B cell (primary cell): ENCODE data around the gene THADA. TPM values are rescaled to one million over a fixed set of nuclear protein-coding genes. Genes with fewer than 3 reads are reported as not detected.

Source experiments
- ATAC-seq: fragments of 200-7000 bp; cut with Tn5 transposase; one replicate; pipeline ENCODE4 v1.10.0; 2021; ENCODE audit warnings: low read depth, mild to moderate bottlenecking, moderate number of reproducible peaks, moderate library complexity
- CTCF ChIA-PET: fragments of 350-600 bp; sonication (Branson Sonifier 250); formaldehyde crosslinking; loops from one replicate; lab custom pipeline; 2021; ENCODE audit warnings: antibody characterized with exemption, inconsistent platforms; lab: Charles Lee
- POLR2A ChIA-PET: fragments of 350-600 bp; sonication (Branson Sonifier 250); formaldehyde crosslinking; loops from one replicate; lab custom pipeline; 2021; ENCODE audit warnings: antibody characterized with exemption; lab: Charles Lee
- DNase-seq: peaks from one replicate; pipeline ENCODE4 v3.0.0; 2013
- H2AFZ ChIP-seq: 2 replicates; pipeline ENCODE4 v1.6.1; 2012; ENCODE audit warnings: mild to moderate bottlenecking, low read depth, low read length; ENCODE audit not compliant: insufficient read depth, poor library complexity, severe bottlenecking
- H3K27ac ChIP-seq, 2 donors: 1 replicate in 1 of 2; 2 replicates in 1 of 2; pipeline ENCODE4 v1.5.1; 2012 to 2013; ENCODE audit warnings: low read length in 2 of 2, mild to moderate bottlenecking in 2 of 2, moderate library complexity in 1 of 2
- H3K27me3 ChIP-seq, 4 experiments: fragments of 200-600 bp in 1 of 4; sonication (generic) in 1 of 4; replicated peaks in 1 of 4; 1 replicate in 2 of 4; 2 replicates in 2 of 4; pipeline versions ENCODE4 v1.6.1 to v1.7.0; 2013 to 2016; ENCODE audit warnings: low read length in 3 of 4, mild to moderate bottlenecking in 2 of 4, mixed read lengths in 1 of 4, moderate library complexity in 1 of 4; ENCODE audit not compliant: insufficient read depth in 4 of 4, control insufficient read depth in 3 of 4; ENCODE audit errors: control extremely low read depth in 1 of 4
- H3K36me3 ChIP-seq, 2 experiments: replicated peaks in 1 of 2; 1 replicate in 1 of 2; 2 replicates in 1 of 2; pipeline versions ENCODE4 v1.6.1 to v1.7.1; 2013; ENCODE audit warnings: low read length in 1 of 2; ENCODE audit not compliant: insufficient read depth in 2 of 2, control insufficient read depth in 1 of 2; ENCODE audit errors: control extremely low read depth in 1 of 2, extremely low read depth in 1 of 2
- H3K4me1 ChIP-seq, 2 donors: fragments of 200-600 bp in 1 of 2; sonication (generic) in 1 of 2; 1 replicate in 1 of 2; 2 replicates in 1 of 2; pipeline versions ENCODE4 v1.5.1 to v1.6.1; 2013 to 2017; ENCODE audit warnings: low read length in 2 of 2; ENCODE audit not compliant: control insufficient read depth in 2 of 2, insufficient read depth in 2 of 2
- H3K4me2 ChIP-seq: replicated peaks from 2 replicates; pipeline ENCODE3; 2012; ENCODE audit warnings: mild to moderate bottlenecking, low read depth, low read length; ENCODE audit not compliant: poor library complexity, severe bottlenecking
- H3K4me3 ChIP-seq, 5 experiments: fragments of 200-600 bp in 1 of 5; sonication (generic) in 1 of 5; 1 replicate in 3 of 5; 2 replicates in 2 of 5; pipeline versions ENCODE4 v1.5.1 to v1.7.0; 2011 to 2016; ENCODE audit warnings: low read length in 4 of 5, mild to moderate bottlenecking in 4 of 5, low read depth in 2 of 5, control low read depth in 1 of 5, moderate library complexity in 1 of 5; ENCODE audit not compliant: insufficient read depth in 1 of 5; ENCODE audit errors: control extremely low read depth in 1 of 5, extremely low read depth in 1 of 5
- H3K79me2 ChIP-seq: fragments of 200-600 bp; sonication (generic); one replicate; pipeline ENCODE4 v1.6.0; 2016; ENCODE audit warnings: low read length; ENCODE audit not compliant: control insufficient read depth, insufficient read depth
- H3K9ac ChIP-seq: fragments of 200-600 bp; sonication (generic); 2 replicates; pipeline ENCODE4 v1.6.1; 2017; ENCODE audit warnings: mild to moderate bottlenecking, low read length, moderate library complexity
- H3K9me3 ChIP-seq, 3 donors: one replicate each; pipeline versions ENCODE4 v1.6.1 to v1.7.1; 2013; ENCODE audit warnings: low read length in 2 of 3; ENCODE audit not compliant: control insufficient read depth in 2 of 3, insufficient read depth in 1 of 3; ENCODE audit errors: control extremely low read depth in 1 of 3
- H4K20me1 ChIP-seq: 2 replicates; pipeline ENCODE4 v1.6.0; 2012; ENCODE audit warnings: mild to moderate bottlenecking, low read length; ENCODE audit not compliant: insufficient read depth, control insufficient read depth, poor library complexity, severe bottlenecking
- H3K27ac Mint-ChIP-seq: one replicate; pipeline ENCODE4 v1.8.0; 2021; ENCODE audit warnings: mixed read lengths
- H3K27me3 Mint-ChIP-seq: one replicate; pipeline ENCODE4 v1.8.0; 2021; ENCODE audit warnings: mixed read lengths
- H3K4me1 Mint-ChIP-seq: one replicate; pipeline ENCODE4 v1.8.0; 2021; ENCODE audit warnings: mixed read lengths
- H3K4me3 Mint-ChIP-seq: one replicate; pipeline ENCODE4 v1.8.0; 2021; ENCODE audit warnings: mixed read lengths
- H3K9me3 Mint-ChIP-seq: one replicate; pipeline ENCODE4 v1.8.0; 2022; ENCODE audit warnings: mixed read lengths; ENCODE audit not compliant: insufficient read depth
- EZH2 ChIP-seq: IDR thresholded peaks from 2 replicates; pipeline ENCODE4 v1.6.1; 2012; ENCODE audit warnings: borderline replicate concordance, low read depth, mild to moderate bottlenecking, moderate library complexity, low read length; ENCODE audit not compliant: insufficient read depth, poor library complexity, severe bottlenecking
- WGBS: methylation state at CpG from one replicate; pipeline ENCODE4 v1.1.5; 2013; ENCODE audit warnings: missing lambda C conversion rate; ENCODE audit not compliant: insufficient coverage; 5-methylcytosine and 5-hydroxymethylcytosine counted together
- intact Hi-C: fragments of 100-400 bp; cut with micrococcal nuclease; formaldehyde crosslinking; loops from one replicate; pipeline ENCODE4 v1.10.0; 2022
- polyA plus RNA-seq: library from polyadenylated mRNA; depleted of rRNA; stranded (reverse); fragments of >200 nt; gene quantifications from 2 replicates; pipeline ENCODE4 v1.2.3, GENCODE V29; 2012
- total RNA-seq, 2 donors: library from RNA; stranded (reverse); fragments of 120-200 nt in 1 of 2; gene quantifications; 1 replicate in 1 of 2; 2 replicates in 1 of 2; pipeline versions ENCODE4 v1.2.3 to v1.2.4, GENCODE V29; 2013 to 2022
- TF ChIP-seq, protein P1 (sequence below): fragments of 200-600 bp; IDR thresholded peaks from one replicate; pipeline ENCODE4 v1.8.0; 2022; ENCODE audit warnings: antibody characterized with exemption, mild to moderate bottlenecking

Gene THADA
- total and polyA plus RNA-seq, 2 donors (not counting 1 experiment from before 2014, with no cell fraction given), result 17.6 to 48.5 TPM

DNA sequence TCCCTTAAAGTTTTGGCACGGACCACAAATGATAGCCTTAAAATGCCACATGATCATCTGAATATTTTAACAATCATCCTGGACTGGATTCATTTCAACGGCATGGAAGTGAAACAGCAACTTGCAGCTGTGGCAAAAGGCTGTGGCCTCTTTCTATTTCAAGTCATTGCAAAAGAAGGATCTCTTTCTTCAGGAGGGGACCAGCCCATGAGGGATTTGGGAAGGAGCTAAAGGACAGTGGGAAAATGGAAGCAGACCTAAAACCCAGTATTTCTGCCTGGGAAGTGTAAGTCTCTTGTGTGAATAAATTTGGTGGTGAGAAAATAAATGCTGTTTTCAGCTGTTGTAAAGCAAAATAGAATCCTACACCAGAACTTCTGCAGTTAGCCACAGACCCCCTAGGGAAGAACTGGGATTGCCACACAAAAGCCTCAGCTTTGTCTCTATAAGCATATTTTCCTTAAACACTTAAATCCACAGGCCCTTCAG lies 262.1 kb downstream of the THADA start:
- Histone ChIP-seq H3K4me2 (no peak overlapping the region), H3K36me3 (peaks cover 0 to 17% of the 10 kb centered on the region in 2 experiments), H3K4me3 (no peak overlapping the region), H3K27me3 (no peaks in the 10 kb centered on the region), H3K9ac (no peak overlapping the region), H3K4me1 (no peaks in the 10 kb centered on the region), H2AFZ (no peak overlapping the region), H3K79me2 (no peaks in the 10 kb centered on the region), H4K20me1 (no peaks in the 10 kb centered on the region), H3K9me3 (no peaks in the 10 kb centered on the region), H3K27ac (no peak overlapping the region)
- Mint-ChIP-seq H3K27me3 (no peaks in the 10 kb centered on the region), H3K9me3 (no peaks in the 10 kb centered on the region), H3K4me1 (no peaks in the 10 kb centered on the region), H3K4me3 (no peak overlapping the region), H3K27ac (no peak overlapping the region)
- 10% methylated on average over 1 of the region's 2 CpGs for WGBS
- TF ChIP-seq, protein P1, sequence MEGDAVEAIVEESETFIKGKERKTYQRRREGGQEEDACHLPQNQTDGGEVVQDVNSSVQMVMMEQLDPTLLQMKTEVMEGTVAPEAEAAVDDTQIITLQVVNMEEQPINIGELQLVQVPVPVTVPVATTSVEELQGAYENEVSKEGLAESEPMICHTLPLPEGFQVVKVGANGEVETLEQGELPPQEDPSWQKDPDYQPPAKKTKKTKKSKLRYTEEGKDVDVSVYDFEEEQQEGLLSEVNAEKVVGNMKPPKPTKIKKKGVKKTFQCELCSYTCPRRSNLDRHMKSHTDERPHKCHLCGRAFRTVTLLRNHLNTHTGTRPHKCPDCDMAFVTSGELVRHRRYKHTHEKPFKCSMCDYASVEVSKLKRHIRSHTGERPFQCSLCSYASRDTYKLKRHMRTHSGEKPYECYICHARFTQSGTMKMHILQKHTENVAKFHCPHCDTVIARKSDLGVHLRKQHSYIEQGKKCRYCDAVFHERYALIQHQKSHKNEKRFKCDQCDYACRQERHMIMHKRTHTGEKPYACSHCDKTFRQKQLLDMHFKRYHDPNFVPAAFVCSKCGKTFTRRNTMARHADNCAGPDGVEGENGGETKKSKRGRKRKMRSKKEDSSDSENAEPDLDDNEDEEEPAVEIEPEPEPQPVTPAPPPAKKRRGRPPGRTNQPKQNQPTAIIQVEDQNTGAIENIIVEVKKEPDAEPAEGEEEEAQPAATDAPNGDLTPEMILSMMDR, result no peak
- TF ChIP-seq EZH2, result no peak
- intact Hi-C loops, result no loop called here
- no peak for DNase-seq
- ChIA-PET CTCF (no interaction called here), POLR2A (interaction anchor here (0.6 kb wide), 1 partner anchor 68 kb away, joined by 3 read pairs; no protein-coding TSS in a partner anchor)
- no peak for ATAC-seq

DNA sequence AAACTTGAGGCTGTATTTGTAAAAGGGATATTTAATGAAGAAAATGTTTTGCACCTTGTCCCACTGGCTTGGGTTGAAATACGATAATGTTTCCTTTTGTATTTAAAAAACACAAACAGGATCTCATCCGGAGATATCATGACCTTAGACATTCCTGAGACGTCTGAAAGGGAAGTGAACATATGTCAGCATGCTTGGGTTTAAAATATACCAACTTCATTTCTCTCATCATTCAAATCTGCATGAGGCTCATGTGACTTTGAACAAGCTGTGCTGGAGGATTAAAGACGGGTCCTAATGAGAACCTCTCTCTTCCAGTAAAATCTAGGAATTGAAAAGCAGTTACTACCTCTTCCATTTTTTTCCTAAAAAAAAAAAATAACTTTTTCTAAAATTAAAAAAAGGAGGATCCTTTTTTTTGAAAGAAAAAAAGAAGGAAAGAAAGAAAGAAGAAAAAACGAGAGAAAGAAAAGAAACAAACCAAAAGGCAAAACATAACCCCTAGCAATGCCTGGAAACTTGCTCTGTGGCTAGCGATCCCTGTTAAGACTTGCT lies 262.7 kb downstream of the THADA start:
- no peak for ATAC-seq
- Histone ChIP-seq H3K4me3 (no peak overlapping the region), H3K36me3 (peaks cover 0 to 14% of the 10 kb centered on the region in 2 experiments), H3K27me3 (no peaks in the 10 kb centered on the region), H3K9ac (no peak overlapping the region), H4K20me1 (no peaks in the 10 kb centered on the region), H3K79me2 (no peaks in the 10 kb centered on the region), H2AFZ (no peak overlapping the region), H3K27ac (no peak overlapping the region), H3K4me2 (no peak overlapping the region), H3K9me3 (no peaks in the 10 kb centered on the region), H3K4me1 (no peaks in the 10 kb centered on the region)
- DNase-seq, result no peak
- CTCF ChIA-PET, result no interaction called here
- TF ChIP-seq, protein P1, result no peak
- TF ChIP-seq EZH2, result no peak
- no peaks in the 10 kb centered on the region for H3K4me1 Mint-ChIP-seq
- no peaks in the 10 kb centered on the region for H3K9me3 Mint-ChIP-seq
- POLR2A ChIA-PET, result no interaction called here
- H3K27me3 Mint-ChIP-seq, result no peaks in the 10 kb centered on the region
- intact Hi-C loops, result no loop called here
- 30% methylated on average over 1 of the region's 6 CpGs for WGBS
- no peak overlapping the region for H3K27ac Mint-ChIP-seq
- no peak overlapping the region for H3K4me3 Mint-ChIP-seq
